WTC11 (cell line): ENCODE measurements around the gene FANCD2. TPM values are rescaled to one million over a fixed set of nuclear protein-coding genes. Genes with fewer than 3 reads are reported as not detected.
A peak's percentile ranks its signal among the peaks of the same experiment; 100 is the strongest.

Experiments used
- ATAC-seq: fragments of 200-7000 bp; cut with Tn5 transposase; 2 replicates; pipeline ENCODE4 v1.10.0; 2021; ENCODE audit warnings: mild to moderate bottlenecking, moderate library complexity
- CTCF ChIA-PET: fragments of 300-600 bp; sonication (Branson Sonifier 250); formaldehyde crosslinking; loops from one replicate; lab custom pipeline; 2021; ENCODE audit warnings: antibody characterized with exemption; lab: Charles Lee
- POLR2A ChIA-PET: fragments of 350-600 bp; sonication (Branson Sonifier 250); formaldehyde crosslinking; loops from one replicate; lab custom pipeline; 2021; ENCODE audit warnings: antibody characterized with exemption; lab: Charles Lee
- DNase-seq: peaks from one replicate; pipeline ENCODE4 v3.0.0; 2021; ENCODE audit warnings: low spot score
- H3K27ac Mint-ChIP-seq: 2 replicates; pipeline ENCODE4 v1.8.0; 2021; ENCODE audit warnings: mixed read lengths
- H3K27me3 Mint-ChIP-seq: 2 replicates; pipeline ENCODE4 v1.8.0; 2021; ENCODE audit warnings: low read depth, mild to moderate bottlenecking, moderate library complexity, mixed read lengths
- H3K36me3 Mint-ChIP-seq: 2 replicates; pipeline ENCODE4 v1.8.0; 2021; ENCODE audit warnings: mixed read lengths
- H3K4me1 Mint-ChIP-seq: 2 replicates; pipeline ENCODE4 v1.8.0; 2022; ENCODE audit warnings: mixed read lengths
- H3K4me3 Mint-ChIP-seq: 2 replicates; pipeline ENCODE4 v1.8.0; 2021; ENCODE audit warnings: mild to moderate bottlenecking, moderate library complexity, mixed read lengths
- H3K9me3 Mint-ChIP-seq: 2 replicates; pipeline ENCODE4 v1.8.0; 2021; ENCODE audit warnings: mixed read lengths
- CREM ChIP-seq: sonication (generic); formaldehyde crosslinking; IDR thresholded peaks from 2 replicates; pipeline ENCODE4 v1.8.1; 2022; ENCODE audit warnings: mild to moderate bottlenecking, missing genetic modification reagents, moderate library complexity
- EMX1 ChIP-seq: fragments of 250-450 bp; sonication (Bioruptor Pico); IDR thresholded peaks from 2 replicates; pipeline ENCODE4 v1.8.0; 2021; ENCODE audit warnings: mild to moderate bottlenecking
- ETV6 ChIP-seq: sonication (generic); formaldehyde crosslinking; IDR thresholded peaks from 2 replicates; pipeline ENCODE4 v1.8.1; 2022; ENCODE audit warnings: mild to moderate bottlenecking, missing genetic modification reagents
- FOXJ3 ChIP-seq: sonication (generic); formaldehyde crosslinking; IDR thresholded peaks from 2 replicates; pipeline ENCODE4 v1.9.0; 2021; ENCODE audit warnings: missing genetic modification reagents, mild to moderate bottlenecking, borderline replicate concordance
- HMGA2 ChIP-seq: fragments of 250-450 bp; sonication (Bioruptor Pico); IDR thresholded peaks from 2 replicates; pipeline ENCODE4 v1.4.0; 2021; ENCODE audit warnings: mild to moderate bottlenecking, moderate library complexity
- JAZF1 ChIP-seq: fragments of 250-450 bp; sonication (Bioruptor Pico); IDR thresholded peaks from 2 replicates; pipeline ENCODE4 v1.9.0; 2021; ENCODE audit warnings: moderate library complexity, mild to moderate bottlenecking, inconsistent platforms
- JUN ChIP-seq: sonication (generic); formaldehyde crosslinking; IDR thresholded peaks from 2 replicates; pipeline ENCODE4 v1.8.0; 2023; ENCODE audit warnings: mild to moderate bottlenecking, missing genetic modification reagents
- MYBL2 ChIP-seq: sonication (generic); formaldehyde crosslinking; IDR thresholded peaks from 2 replicates; pipeline ENCODE4 v1.8.1; 2023; ENCODE audit warnings: mild to moderate bottlenecking, moderate library complexity, missing genetic modification reagents
- NFATC4 ChIP-seq: fragments of 250-450 bp; sonication (Bioruptor Pico); IDR thresholded peaks from 2 replicates; pipeline ENCODE4 v1.9.0; 2021; ENCODE audit warnings: mild to moderate bottlenecking
- NR2C2 ChIP-seq: sonication (generic); formaldehyde crosslinking; IDR thresholded peaks from 2 replicates; pipeline ENCODE4 v1.8.0; 2022; ENCODE audit warnings: mild to moderate bottlenecking, missing genetic modification reagents
- RORB ChIP-seq: fragments of 250-450 bp; sonication (Bioruptor Pico); IDR thresholded peaks from 2 replicates; pipeline ENCODE4 v1.9.0; 2021; ENCODE audit warnings: mild to moderate bottlenecking
- SMAD4 ChIP-seq: sonication (generic); formaldehyde crosslinking; IDR thresholded peaks from 2 replicates; pipeline ENCODE4 v1.8.0; 2022; ENCODE audit warnings: mild to moderate bottlenecking, missing genetic modification reagents
- ZNF232 ChIP-seq: sonication (generic); formaldehyde crosslinking; IDR thresholded peaks from 2 replicates; pipeline ENCODE4 v1.8.0; 2022; ENCODE audit warnings: mild to moderate bottlenecking, missing genetic modification reagents
- ZNF416 ChIP-seq: fragments of 250-450 bp; sonication (Bioruptor Pico); IDR thresholded peaks from 2 replicates; pipeline ENCODE4 v1.9.0; 2021; ENCODE audit warnings: mild to moderate bottlenecking, inconsistent platforms
- total RNA-seq: library from RNA; stranded (reverse); gene quantifications from 3 replicates; pipeline ENCODE4 v1.2.3, GENCODE V29; 2021
- TF ChIP-seq, protein P1 (sequence below): sonication (generic); formaldehyde crosslinking; IDR thresholded peaks from 2 replicates; pipeline ENCODE4 v1.8.0; 2022; ENCODE audit warnings: mild to moderate bottlenecking, missing genetic modification reagents
- TF ChIP-seq, protein P2 (sequence below): fragments of 250-450 bp; sonication (Bioruptor Pico); IDR thresholded peaks from 2 replicates; pipeline ENCODE4 v1.9.0; 2021; ENCODE audit warnings: mild to moderate bottlenecking
- TF ChIP-seq, protein P3 (sequence below): sonication (generic); formaldehyde crosslinking; IDR thresholded peaks from 2 replicates; pipeline ENCODE4 v1.8.0; 2023; ENCODE audit warnings: missing genetic modification reagents, mild to moderate bottlenecking, borderline replicate concordance
- TF ChIP-seq, protein P4 (sequence below): fragments of 250-450 bp; sonication (Bioruptor Pico); IDR thresholded peaks from 2 replicates; pipeline ENCODE4 v1.9.0; 2021; ENCODE audit warnings: mild to moderate bottlenecking
- TF ChIP-seq, protein P5 (sequence below): sonication (generic); formaldehyde crosslinking; conservative IDR thresholded peaks from 2 replicates; pipeline ENCODE4 v1.8.1; 2023; ENCODE audit warnings: mild to moderate bottlenecking, low read depth, missing genetic modification reagents, moderate library complexity
- TF ChIP-seq, protein P6 (sequence below): sonication (generic); formaldehyde crosslinking; IDR thresholded peaks from 2 replicates; pipeline ENCODE4 v1.8.1; 2023; ENCODE audit warnings: mild to moderate bottlenecking, missing genetic modification reagents

The FANCD2 gene
- total RNA-seq, 1 experiment from 2014 or later = 69.6 TPM

DNA sequence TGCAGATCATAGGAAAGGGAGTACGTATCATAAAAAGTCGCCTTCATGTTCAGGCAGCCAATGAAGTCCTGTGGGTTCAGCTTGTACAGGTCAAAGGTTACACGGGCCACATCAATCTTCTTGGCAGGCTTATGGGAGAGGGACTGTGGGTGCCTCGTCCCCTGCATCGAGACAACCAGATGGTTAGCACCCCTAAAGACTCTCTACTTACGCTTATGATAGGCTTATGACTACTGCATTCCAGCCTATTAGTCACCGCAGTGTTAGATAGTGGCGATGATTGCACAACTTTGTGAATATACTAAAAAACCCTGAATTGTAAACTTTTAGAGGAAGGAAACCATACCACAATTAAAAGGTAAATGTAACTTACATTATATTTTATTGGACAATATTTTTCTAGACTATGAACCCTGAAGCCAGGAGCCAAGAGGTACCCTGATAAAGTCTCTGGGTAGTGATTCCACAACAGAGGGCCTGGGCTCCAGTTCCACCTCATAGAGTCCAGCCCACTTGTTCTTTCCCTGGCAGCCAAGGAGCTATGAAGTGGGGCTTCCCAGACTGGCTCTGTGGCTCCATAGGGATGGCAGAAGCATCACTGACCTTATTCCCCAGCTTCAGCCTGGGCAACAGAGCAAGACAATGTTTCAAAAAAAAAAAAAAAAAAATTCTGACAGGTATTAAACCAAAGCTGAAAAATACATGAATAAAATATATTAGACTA is 2.5 kb upstream of the FANCD2 start:
- H3K4me3 Mint-ChIP-seq = no peak overlapping the region; the same call in 1 of the 2 replicates
- TF ChIP-seq MYBL2 (no peak), CREM (CRISPR knock-in tag) (no peak), ETV6 (CRISPR knock-in tag) (no peak), ZNF416 (CRISPR knock-in tag) (no peak), JAZF1 (CRISPR knock-in tag) (no peak), NFATC4 (CRISPR knock-in tag) (no peak), SMAD4 (CRISPR knock-in tag) (no peak), ZNF232 (CRISPR knock-in tag) (no peak), NR2C2 (no peak)
- TF ChIP-seq, protein P1, sequence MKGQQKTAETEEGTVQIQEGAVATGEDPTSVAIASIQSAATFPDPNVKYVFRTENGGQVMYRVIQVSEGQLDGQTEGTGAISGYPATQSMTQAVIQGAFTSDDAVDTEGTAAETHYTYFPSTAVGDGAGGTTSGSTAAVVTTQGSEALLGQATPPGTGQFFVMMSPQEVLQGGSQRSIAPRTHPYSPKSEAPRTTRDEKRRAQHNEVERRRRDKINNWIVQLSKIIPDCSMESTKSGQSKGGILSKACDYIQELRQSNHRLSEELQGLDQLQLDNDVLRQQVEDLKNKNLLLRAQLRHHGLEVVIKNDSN (CRISPR knock-in tag) = no peak
- TF ChIP-seq, protein P2, sequence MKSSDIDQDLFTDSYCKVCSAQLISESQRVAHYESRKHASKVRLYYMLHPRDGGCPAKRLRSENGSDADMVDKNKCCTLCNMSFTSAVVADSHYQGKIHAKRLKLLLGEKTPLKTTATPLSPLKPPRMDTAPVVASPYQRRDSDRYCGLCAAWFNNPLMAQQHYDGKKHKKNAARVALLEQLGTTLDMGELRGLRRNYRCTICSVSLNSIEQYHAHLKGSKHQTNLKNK (CRISPR knock-in tag) = no peak
- TF ChIP-seq, all 79 proteins: peak for 0
- ATAC-seq (no peak), DNase-seq (no peak)
- H3K36me3 Mint-ChIP-seq = peaks cover 23% of the 10 kb centered on the region
- POLR2A ChIA-PET = no interaction called here
- H3K27ac Mint-ChIP-seq = no peak overlapping the region
- H3K9me3 Mint-ChIP-seq = no peaks in the 10 kb centered on the region
- H3K27me3 Mint-ChIP-seq = no peaks in the 10 kb centered on the region
- CTCF ChIA-PET = no interaction called here
- H3K4me1 Mint-ChIP-seq = peaks cover 6% of the 10 kb centered on the region

DNA sequence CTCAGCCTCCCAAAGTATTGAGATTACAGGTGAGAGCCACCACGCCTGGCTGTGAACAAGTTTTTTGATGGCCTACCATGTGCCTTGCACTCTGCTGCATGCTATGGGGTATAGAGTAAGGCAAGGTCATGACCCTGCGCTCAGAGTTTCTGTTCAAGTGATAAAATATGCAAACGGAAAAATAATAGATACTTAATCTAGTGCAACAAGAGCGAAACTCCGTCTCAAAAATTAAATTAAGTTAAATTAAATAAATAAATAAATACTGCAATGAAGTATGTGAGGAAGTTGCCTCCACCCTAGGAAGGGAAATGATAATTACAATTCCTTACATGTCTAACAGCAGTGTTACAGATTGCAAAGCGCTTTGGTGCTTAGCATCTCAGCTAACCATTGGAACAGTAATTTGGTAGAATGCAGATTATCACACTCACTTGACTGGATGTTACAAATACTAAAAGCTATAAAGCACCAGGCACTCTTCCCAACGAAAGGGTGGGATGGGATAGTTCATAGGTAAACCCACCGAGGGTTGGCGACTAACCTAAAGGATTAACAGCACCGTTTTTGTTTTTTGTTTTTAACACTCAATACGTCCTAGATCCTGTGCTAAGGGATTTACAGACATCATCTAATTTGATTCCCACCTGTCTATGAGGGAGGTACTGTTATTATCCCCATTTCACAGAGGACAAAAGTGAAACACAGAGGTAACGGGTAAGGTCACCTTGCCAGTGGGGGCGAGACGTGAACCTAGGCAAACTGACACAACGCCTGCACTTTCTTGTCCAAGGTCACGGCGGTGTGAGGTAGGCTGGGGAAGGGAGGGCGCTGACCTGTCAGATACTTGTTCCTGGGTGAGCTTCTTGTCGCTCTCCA is 793 bp upstream of the FANCD2 start:
- no peak; the same call in 1 of the 2 replicates for ATAC-seq
- peaks cover 33% of the 10 kb centered on the region for H3K36me3 Mint-ChIP-seq
- DNase-seq = no peak
- H3K4me1 Mint-ChIP-seq = peaks cover 6% of the 10 kb centered on the region
- H3K9me3 Mint-ChIP-seq = no peaks in the 10 kb centered on the region
- ChIA-PET CTCF (interaction anchor here (0.5 kb wide), 1 partner anchor 167 kb away, joined by 3 read pairs; no protein-coding TSS in a partner anchor), POLR2A (interaction anchor here (0.8 to 1.3 kb wide), 5 partner anchors 14 to 79 kb away, joined by 3 to 10 read pairs (median 3); partner anchors contain the start of gene EMC3)
- no peaks in the 10 kb centered on the region for H3K27me3 Mint-ChIP-seq
- peak overlapping the region; percentile 97 for H3K27ac Mint-ChIP-seq
- H3K4me3 Mint-ChIP-seq = peak overlapping the region; percentile 98
- TF ChIP-seq, protein P3, sequence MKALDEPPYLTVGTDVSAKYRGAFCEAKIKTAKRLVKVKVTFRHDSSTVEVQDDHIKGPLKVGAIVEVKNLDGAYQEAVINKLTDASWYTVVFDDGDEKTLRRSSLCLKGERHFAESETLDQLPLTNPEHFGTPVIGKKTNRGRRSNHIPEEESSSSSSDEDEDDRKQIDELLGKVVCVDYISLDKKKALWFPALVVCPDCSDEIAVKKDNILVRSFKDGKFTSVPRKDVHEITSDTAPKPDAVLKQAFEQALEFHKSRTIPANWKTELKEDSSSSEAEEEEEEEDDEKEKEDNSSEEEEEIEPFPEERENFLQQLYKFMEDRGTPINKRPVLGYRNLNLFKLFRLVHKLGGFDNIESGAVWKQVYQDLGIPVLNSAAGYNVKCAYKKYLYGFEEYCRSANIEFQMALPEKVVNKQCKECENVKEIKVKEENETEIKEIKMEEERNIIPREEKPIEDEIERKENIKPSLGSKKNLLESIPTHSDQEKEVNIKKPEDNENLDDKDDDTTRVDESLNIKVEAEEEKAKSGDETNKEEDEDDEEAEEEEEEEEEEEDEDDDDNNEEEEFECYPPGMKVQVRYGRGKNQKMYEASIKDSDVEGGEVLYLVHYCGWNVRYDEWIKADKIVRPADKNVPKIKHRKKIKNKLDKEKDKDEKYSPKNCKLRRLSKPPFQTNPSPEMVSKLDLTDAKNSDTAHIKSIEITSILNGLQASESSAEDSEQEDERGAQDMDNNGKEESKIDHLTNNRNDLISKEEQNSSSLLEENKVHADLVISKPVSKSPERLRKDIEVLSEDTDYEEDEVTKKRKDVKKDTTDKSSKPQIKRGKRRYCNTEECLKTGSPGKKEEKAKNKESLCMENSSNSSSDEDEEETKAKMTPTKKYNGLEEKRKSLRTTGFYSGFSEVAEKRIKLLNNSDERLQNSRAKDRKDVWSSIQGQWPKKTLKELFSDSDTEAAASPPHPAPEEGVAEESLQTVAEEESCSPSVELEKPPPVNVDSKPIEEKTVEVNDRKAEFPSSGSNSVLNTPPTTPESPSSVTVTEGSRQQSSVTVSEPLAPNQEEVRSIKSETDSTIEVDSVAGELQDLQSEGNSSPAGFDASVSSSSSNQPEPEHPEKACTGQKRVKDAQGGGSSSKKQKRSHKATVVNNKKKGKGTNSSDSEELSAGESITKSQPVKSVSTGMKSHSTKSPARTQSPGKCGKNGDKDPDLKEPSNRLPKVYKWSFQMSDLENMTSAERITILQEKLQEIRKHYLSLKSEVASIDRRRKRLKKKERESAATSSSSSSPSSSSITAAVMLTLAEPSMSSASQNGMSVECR (CRISPR knock-in tag) = no peak
- no peak for TF ChIP-seq EMX1
- TF ChIP-seq, protein P4, sequence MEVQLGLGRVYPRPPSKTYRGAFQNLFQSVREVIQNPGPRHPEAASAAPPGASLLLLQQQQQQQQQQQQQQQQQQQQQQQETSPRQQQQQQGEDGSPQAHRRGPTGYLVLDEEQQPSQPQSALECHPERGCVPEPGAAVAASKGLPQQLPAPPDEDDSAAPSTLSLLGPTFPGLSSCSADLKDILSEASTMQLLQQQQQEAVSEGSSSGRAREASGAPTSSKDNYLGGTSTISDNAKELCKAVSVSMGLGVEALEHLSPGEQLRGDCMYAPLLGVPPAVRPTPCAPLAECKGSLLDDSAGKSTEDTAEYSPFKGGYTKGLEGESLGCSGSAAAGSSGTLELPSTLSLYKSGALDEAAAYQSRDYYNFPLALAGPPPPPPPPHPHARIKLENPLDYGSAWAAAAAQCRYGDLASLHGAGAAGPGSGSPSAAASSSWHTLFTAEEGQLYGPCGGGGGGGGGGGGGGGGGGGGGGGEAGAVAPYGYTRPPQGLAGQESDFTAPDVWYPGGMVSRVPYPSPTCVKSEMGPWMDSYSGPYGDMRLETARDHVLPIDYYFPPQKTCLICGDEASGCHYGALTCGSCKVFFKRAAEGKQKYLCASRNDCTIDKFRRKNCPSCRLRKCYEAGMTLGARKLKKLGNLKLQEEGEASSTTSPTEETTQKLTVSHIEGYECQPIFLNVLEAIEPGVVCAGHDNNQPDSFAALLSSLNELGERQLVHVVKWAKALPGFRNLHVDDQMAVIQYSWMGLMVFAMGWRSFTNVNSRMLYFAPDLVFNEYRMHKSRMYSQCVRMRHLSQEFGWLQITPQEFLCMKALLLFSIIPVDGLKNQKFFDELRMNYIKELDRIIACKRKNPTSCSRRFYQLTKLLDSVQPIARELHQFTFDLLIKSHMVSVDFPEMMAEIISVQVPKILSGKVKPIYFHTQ (CRISPR knock-in tag) = no peak
- TF ChIP-seq HMGA2 (CRISPR knock-in tag) = no peak
- TF ChIP-seq, protein P5, sequence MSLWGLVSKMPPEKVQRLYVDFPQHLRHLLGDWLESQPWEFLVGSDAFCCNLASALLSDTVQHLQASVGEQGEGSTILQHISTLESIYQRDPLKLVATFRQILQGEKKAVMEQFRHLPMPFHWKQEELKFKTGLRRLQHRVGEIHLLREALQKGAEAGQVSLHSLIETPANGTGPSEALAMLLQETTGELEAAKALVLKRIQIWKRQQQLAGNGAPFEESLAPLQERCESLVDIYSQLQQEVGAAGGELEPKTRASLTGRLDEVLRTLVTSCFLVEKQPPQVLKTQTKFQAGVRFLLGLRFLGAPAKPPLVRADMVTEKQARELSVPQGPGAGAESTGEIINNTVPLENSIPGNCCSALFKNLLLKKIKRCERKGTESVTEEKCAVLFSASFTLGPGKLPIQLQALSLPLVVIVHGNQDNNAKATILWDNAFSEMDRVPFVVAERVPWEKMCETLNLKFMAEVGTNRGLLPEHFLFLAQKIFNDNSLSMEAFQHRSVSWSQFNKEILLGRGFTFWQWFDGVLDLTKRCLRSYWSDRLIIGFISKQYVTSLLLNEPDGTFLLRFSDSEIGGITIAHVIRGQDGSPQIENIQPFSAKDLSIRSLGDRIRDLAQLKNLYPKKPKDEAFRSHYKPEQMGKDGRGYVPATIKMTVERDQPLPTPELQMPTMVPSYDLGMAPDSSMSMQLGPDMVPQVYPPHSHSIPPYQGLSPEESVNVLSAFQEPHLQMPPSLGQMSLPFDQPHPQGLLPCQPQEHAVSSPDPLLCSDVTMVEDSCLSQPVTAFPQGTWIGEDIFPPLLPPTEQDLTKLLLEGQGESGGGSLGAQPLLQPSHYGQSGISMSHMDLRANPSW = no peak
- TF ChIP-seq, protein P6, sequence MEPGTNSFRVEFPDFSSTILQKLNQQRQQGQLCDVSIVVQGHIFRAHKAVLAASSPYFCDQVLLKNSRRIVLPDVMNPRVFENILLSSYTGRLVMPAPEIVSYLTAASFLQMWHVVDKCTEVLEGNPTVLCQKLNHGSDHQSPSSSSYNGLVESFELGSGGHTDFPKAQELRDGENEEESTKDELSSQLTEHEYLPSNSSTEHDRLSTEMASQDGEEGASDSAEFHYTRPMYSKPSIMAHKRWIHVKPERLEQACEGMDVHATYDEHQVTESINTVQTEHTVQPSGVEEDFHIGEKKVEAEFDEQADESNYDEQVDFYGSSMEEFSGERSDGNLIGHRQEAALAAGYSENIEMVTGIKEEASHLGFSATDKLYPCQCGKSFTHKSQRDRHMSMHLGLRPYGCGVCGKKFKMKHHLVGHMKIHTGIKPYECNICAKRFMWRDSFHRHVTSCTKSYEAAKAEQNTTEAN = no peak
- no peak for TF ChIP-seq FOXJ3 (CRISPR knock-in tag)
- no peak for TF ChIP-seq JUN (CRISPR knock-in tag)
- no peak for TF ChIP-seq ETV6 (CRISPR knock-in tag)
- no peak for TF ChIP-seq RORB (CRISPR knock-in tag)
